KMS-11 (cell line): ENCODE measurements around the gene AMIGO2.

Experiments
- H2AFZ ChIP-seq: fragments of 200-600 bp; sonication (generic); 2 replicates; pipeline ENCODE4 v1.6.1; 2016; ENCODE audit warnings: antibody characterized with exemption, mixed run types, low read depth
- H3K27ac ChIP-seq: fragments of 200-600 bp; sonication (generic); 2 replicates; pipeline ENCODE4 v1.6.1; 2016; ENCODE audit warnings: mild to moderate bottlenecking, mixed run types
- H3K27me3 ChIP-seq: fragments of 200-600 bp; sonication (generic); 2 replicates; pipeline ENCODE4 v1.6.1; 2017; ENCODE audit warnings: mild to moderate bottlenecking, low read depth, mixed run types, moderate library complexity; ENCODE audit not compliant: insufficient read depth
- H3K36me3 ChIP-seq: fragments of 200-600 bp; sonication (generic); 2 replicates; pipeline ENCODE4 v1.6.1; 2017; ENCODE audit warnings: mild to moderate bottlenecking, mixed run types; ENCODE audit not compliant: insufficient read depth
- H3K4me1 ChIP-seq: fragments of 200-600 bp; sonication (generic); 2 replicates; pipeline ENCODE4 v1.6.1; 2016; ENCODE audit warnings: mild to moderate bottlenecking, low read depth, mixed run types; ENCODE audit not compliant: poor library complexity, severe bottlenecking
- H3K4me2 ChIP-seq: fragments of 200-600 bp; sonication (generic); 2 replicates; pipeline ENCODE4 v1.7.0; 2016; ENCODE audit warnings: mild to moderate bottlenecking, mixed run types
- H3K4me3 ChIP-seq: fragments of 200-600 bp; sonication (generic); IDR thresholded peaks from 2 replicates; pipeline ENCODE4 v1.6.1; 2017; ENCODE audit warnings: low read depth, low read length, mixed read lengths; ENCODE audit not compliant: insufficient read depth
- H3K79me2 ChIP-seq: fragments of 200-600 bp; sonication (generic); 2 replicates; pipeline ENCODE4 v1.6.1; 2016; ENCODE audit warnings: low read depth, mixed run types; ENCODE audit not compliant: insufficient read depth
- H3K9ac ChIP-seq: fragments of 200-600 bp; sonication (generic); 2 replicates; pipeline ENCODE4 v1.6.1; 2016; ENCODE audit warnings: mild to moderate bottlenecking, mixed run types
- H4K20me1 ChIP-seq: fragments of 200-600 bp; sonication (generic); 2 replicates; pipeline ENCODE4 v1.6.1; 2016; ENCODE audit warnings: mild to moderate bottlenecking, mixed run types; ENCODE audit not compliant: insufficient read depth
- TF ChIP-seq, protein P1 (sequence below): fragments of 200-600 bp; sonication (generic); conservative IDR thresholded peaks from 2 replicates; pipeline ENCODE4 v1.6.1; 2017; ENCODE audit warnings: low read depth, mild to moderate bottlenecking, antibody characterized with exemption, low read length, moderate library complexity, mixed read lengths

Gene AMIGO2

GRCh38 chr12:47098099-47098498 lies 18.3 kb upstream of the AMIGO2 start:
- no peaks in the 10 kb centered on the region for H3K79me2 ChIP-seq
- no peak overlapping the region for H3K4me2 ChIP-seq
- no peaks in the 10 kb centered on the region for H4K20me1 ChIP-seq
- H3K4me3 ChIP-seq = no peak overlapping the region
- no peak overlapping the region for H2AFZ ChIP-seq
- no peaks in the 10 kb centered on the region for H3K36me3 ChIP-seq
- TF ChIP-seq, protein P1, sequence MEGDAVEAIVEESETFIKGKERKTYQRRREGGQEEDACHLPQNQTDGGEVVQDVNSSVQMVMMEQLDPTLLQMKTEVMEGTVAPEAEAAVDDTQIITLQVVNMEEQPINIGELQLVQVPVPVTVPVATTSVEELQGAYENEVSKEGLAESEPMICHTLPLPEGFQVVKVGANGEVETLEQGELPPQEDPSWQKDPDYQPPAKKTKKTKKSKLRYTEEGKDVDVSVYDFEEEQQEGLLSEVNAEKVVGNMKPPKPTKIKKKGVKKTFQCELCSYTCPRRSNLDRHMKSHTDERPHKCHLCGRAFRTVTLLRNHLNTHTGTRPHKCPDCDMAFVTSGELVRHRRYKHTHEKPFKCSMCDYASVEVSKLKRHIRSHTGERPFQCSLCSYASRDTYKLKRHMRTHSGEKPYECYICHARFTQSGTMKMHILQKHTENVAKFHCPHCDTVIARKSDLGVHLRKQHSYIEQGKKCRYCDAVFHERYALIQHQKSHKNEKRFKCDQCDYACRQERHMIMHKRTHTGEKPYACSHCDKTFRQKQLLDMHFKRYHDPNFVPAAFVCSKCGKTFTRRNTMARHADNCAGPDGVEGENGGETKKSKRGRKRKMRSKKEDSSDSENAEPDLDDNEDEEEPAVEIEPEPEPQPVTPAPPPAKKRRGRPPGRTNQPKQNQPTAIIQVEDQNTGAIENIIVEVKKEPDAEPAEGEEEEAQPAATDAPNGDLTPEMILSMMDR = no peak
- H3K9ac ChIP-seq = no peak overlapping the region
- no peaks in the 10 kb centered on the region for H3K4me1 ChIP-seq
- no peaks in the 10 kb centered on the region for H3K27me3 ChIP-seq
- H3K27ac ChIP-seq = no peak overlapping the region

- Histone ChIP-seq H4K20me1 (no peaks in the 10 kb centered on the region), H3K27me3 (no peaks in the 10 kb centered on the region), H3K4me1 (no peaks in the 10 kb centered on the region), H3K79me2 (no peaks in the 10 kb centered on the region), H2AFZ (no peak overlapping the region), H3K9ac (no peak overlapping the region), H3K4me2 (no peak overlapping the region), H3K36me3 (no peaks in the 10 kb centered on the region), H3K27ac (no peak overlapping the region), H3K4me3 (no peak overlapping the region)
- TF ChIP-seq, protein P1 = no peak
Observed at GRCh38 chr12:47097276-47097896, 17.6 kb upstream of the AMIGO2 start.

DNA sequence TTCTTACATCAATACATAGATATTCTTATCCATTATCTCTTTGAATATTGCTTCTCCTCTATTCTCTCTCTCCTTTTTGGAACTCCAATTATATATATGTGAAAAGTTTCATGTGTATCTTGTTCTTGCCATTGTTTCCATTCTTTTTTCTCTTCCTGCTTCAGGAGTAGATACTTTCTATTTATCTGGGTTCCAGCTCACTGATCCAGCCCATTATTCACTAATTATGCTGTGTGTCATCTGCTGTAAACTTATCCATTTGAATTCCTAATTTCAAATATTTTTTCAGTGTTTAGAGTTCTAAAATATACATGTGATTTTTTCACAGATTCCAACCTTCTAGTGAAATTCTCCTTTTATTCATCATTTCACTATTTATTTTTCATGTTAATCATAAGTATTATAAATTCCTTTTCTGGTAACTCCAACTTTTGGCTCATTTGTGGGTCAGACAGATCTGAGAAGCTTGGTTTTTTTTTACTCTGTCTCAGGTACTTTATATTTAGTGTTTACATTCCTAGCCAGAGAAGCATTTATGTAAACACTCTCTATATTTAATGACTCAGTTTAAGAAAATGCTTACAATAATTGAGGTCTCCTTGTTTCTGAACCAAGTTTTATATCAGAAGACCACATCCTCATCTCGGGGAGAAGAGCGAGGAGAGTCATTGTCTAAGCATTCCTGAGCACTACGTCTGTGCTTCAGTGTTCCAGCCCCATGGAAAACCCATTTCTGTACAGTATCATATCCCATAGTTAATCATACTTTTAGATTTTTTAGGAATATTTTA lies 15.9 kb upstream of the AMIGO2 start:
- TF ChIP-seq, protein P1 = no peak
- H3K4me2 ChIP-seq = no peak overlapping the region

GRCh38 chr12:47094804-47095203 lies 15.0 kb upstream of the AMIGO2 start:
- H2AFZ ChIP-seq = no peak overlapping the region
- no peaks in the 10 kb centered on the region for H3K27me3 ChIP-seq
- no peak overlapping the region for H3K4me3 ChIP-seq
- no peaks in the 10 kb centered on the region for H3K36me3 ChIP-seq
- no peaks in the 10 kb centered on the region for H4K20me1 ChIP-seq
- H3K9ac ChIP-seq = no peak overlapping the region
- H3K27ac ChIP-seq = no peak overlapping the region
- no peaks in the 10 kb centered on the region for H3K4me1 ChIP-seq
- no peak overlapping the region for H3K4me2 ChIP-seq
- H3K79me2 ChIP-seq = no peaks in the 10 kb centered on the region
- TF ChIP-seq, protein P1 = no peak

More for the DNA sequence above, 15.9 kb upstream of the AMIGO2 start:
- no peak overlapping the region for H3K9ac ChIP-seq
- no peaks in the 10 kb centered on the region for H3K27me3 ChIP-seq
- H4K20me1 ChIP-seq = no peaks in the 10 kb centered on the region
- no peak overlapping the region for H3K27ac ChIP-seq
- no peaks in the 10 kb centered on the region for H3K36me3 ChIP-seq
- no peak overlapping the region for H2AFZ ChIP-seq
- H3K4me1 ChIP-seq = no peaks in the 10 kb centered on the region
- H3K4me3 ChIP-seq = no peak overlapping the region
- no peaks in the 10 kb centered on the region for H3K79me2 ChIP-seq
